HUES6 (cell line): Measurements from ENCODE around the gene GLB1L3.

Source experiments
- H3K27ac ChIP-seq: 2 replicates; pipeline ENCODE4 v1.7.0; 2013; ENCODE audit warnings: low read depth, mild to moderate bottlenecking, low read length, inconsistent platforms
- H3K27me3 ChIP-seq: 2 replicates; pipeline ENCODE4 v1.6.1; 2013; ENCODE audit warnings: low read length; ENCODE audit not compliant: control insufficient read depth, insufficient read depth
- H3K36me3 ChIP-seq: 2 replicates; pipeline ENCODE4 v1.6.1; 2013; ENCODE audit warnings: low read length; ENCODE audit not compliant: control insufficient read depth, insufficient read depth
- H3K4me1 ChIP-seq: 2 replicates; pipeline ENCODE4 v1.6.1; 2013; ENCODE audit warnings: low read length; ENCODE audit not compliant: control insufficient read depth, insufficient read depth
- H3K4me3 ChIP-seq: 2 replicates; pipeline ENCODE4 v1.5.1; 2013; ENCODE audit warnings: low read depth, low read length
- H3K9ac ChIP-seq: one replicate; pipeline ENCODE4 v1.6.1; 2013; ENCODE audit warnings: mild to moderate bottlenecking, low read length
- H3K9me3 ChIP-seq: 2 replicates; pipeline ENCODE4 v1.6.1; 2013; ENCODE audit warnings: low read depth, low read length; ENCODE audit not compliant: control insufficient read depth, insufficient read depth

The GLB1L3 gene, protein sequence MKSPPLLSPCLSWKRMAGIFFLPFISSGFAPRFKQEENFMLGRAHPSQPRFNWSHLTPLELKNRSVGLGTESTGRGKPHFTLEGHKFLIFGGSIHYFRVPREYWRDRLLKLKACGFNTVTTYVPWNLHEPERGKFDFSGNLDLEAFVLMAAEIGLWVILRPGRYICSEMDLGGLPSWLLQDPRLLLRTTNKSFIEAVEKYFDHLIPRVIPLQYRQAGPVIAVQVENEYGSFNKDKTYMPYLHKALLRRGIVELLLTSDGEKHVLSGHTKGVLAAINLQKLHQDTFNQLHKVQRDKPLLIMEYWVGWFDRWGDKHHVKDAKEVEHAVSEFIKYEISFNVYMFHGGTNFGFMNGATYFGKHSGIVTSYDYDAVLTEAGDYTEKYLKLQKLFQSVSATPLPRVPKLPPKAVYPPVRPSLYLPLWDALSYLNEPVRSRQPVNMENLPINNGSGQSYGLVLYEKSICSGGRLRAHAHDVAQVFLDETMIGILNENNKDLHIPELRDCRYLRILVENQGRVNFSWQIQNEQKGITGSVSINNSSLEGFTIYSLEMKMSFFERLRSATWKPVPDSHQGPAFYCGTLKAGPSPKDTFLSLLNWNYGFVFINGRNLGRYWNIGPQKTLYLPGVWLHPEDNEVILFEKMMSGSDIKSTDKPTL

DNA sequence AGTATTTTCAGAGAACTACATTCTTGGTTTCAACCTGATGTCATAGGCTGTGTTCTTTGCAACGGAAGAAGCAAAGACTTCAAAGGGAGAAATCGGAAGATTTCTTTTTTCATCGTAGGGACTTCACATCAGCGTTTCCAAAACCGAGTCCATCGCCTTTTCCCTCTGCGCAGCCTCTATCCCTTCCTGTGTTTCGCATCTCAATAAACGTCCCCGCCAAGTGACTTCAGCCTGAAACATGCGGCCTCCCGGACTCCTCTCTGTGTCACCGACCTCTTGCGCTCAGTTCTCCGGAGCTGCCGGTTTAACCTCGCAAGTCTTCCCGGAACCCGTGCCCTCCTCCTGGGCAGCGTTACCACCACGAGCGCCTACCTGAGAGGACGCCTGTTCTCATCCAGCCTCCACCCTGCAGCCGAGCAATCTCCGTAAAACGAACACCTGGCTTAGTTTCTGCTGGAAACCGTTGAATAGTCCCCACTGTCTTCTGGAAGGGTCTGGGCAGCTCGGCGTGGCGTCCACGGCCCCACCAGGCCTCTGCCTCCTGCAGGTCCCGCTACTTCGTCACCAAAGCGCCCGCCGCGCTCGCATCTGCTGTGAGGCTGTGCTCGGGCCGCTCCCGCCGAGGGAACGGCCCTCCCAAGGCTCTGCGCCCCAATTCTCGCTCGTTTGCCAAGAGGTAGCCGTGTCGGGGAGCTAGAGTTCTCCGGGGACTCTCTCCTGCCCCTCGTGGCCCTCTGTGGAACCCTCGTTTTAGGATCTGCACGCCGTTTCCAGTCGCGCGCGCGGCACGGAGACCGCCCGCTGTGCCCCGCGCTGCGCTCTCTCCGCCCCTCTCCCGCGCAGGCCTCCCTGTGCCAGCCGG, at the start of gene GLB1L3:
Gene GLB1L3, plus strand, starts transcription at position 846 of the 862 bp plus-strand sequence. CDS start 362 bp downstream, outside the sequence.
- peak within 1 kb of the TSS; percentile 75 for H3K9ac ChIP-seq
- peaks cover 3% of the 10 kb centered on the region; the same call in 1 of the 2 replicates for H3K9me3 ChIP-seq
- peak within 1 kb of the TSS; percentile 78 for H3K4me3 ChIP-seq
- H3K27ac ChIP-seq = peak within 1 kb of the TSS; percentile 44; the same call in 1 of the 2 replicates
- peaks cover 25% of the 10 kb centered on the region for H3K27me3 ChIP-seq
- H3K36me3 ChIP-seq = peaks cover 9% of the 10 kb centered on the region; the same call in 1 of the 2 replicates
- H3K4me1 ChIP-seq = peaks cover 42% of the 10 kb centered on the region

DNA sequence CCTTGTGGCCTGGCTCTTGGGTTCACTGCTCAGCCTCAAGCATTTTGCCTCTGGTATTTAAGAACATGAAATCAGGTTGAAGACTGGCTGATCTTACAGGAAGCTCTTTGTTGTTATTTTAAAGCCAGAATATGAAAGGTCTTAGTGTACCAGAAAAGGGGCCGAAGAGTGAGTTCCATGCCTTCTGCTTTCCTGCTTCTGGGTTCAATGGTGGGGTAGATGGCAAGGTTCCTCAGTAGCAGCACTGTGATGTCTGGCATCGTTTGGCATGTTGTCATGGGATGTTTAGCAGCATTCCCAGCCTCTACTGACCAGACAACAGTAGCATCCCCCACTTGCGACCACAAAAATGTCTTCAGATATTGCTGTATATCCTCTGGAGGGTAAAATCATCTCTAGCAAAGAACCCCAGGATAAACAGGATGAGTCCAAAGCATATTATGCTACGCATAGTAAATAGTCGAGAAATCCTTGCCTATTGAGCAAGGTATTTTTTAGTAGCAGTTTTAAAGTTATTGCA, 49.3 kb upstream of the GLB1L3 start:
- Histone ChIP-seq H3K4me3 (no peak overlapping the region), H3K9ac (no peak overlapping the region), H3K36me3 (no peaks in the 10 kb centered on the region), H3K4me1 (peaks cover 21% of the 10 kb centered on the region), H3K27me3 (peaks cover 7% of the 10 kb centered on the region; the same call in 1 of the 2 replicates), H3K9me3 (no peaks in the 10 kb centered on the region), H3K27ac (no peak overlapping the region)

DNA sequence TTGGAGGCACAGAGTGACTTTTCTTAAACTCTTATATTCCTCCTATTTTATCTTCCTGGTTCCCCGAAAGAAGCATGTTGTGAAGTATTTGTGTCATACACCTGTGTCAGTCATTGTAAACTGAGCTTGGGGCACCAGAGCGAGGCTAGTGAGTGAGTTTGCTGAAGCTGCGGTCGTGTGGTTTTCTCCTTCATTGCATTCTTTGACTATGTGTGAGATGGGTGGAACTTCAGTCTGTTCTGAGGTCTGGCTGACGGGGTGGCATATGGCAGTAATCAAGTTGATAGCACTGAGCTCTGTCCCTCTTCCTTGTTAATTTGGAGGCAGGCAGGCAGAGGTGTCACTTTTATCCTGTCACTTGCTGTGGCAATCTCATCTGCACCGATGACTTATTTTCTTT, 47.6 kb upstream of the GLB1L3 start:
- Histone ChIP-seq H3K4me3 (no peak overlapping the region), H3K4me1 (peaks cover 12% of the 10 kb centered on the region; the same call in 1 of the 2 replicates), H3K9me3 (no peaks in the 10 kb centered on the region), H3K27me3 (peaks cover 7% of the 10 kb centered on the region; the same call in 1 of the 2 replicates), H3K36me3 (no peaks in the 10 kb centered on the region), H3K9ac (no peak overlapping the region), H3K27ac (no peak overlapping the region)

DNA sequence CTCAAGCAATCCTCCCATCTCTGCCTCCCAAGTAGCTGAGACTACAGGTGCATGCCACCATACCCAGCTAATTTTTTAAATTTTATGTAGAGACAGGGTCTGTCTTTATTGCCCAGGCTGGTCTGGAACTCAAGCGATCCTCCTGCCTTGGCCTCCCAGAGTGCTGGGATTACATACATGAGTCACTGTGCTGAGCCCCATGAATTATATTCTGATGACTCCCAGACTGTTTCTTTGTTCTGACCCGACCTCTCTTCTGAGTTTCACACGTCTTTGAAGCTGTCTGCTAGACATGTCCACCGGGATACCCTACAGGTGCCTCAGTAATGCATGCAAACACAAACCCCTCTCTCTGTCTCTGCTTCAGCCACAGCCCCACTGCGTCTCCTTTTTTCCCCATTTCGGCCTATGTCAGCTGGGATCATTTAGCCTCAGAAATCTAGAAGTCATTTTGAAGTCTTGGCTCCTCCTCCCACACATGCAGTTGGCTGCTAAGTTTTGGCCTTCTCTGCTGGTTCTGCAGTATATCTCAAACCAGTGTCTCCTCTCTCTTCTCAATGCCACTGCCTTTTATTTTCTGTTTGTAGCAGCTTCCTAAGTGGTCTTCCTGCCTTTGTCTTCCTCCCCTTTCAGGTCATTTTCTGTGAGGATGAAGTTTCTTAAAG, 46.9 kb upstream of the GLB1L3 start:
- H3K9ac ChIP-seq = no peak overlapping the region
- no peak overlapping the region for H3K4me3 ChIP-seq
- peaks cover 7% of the 10 kb centered on the region; the same call in 1 of the 2 replicates for H3K27me3 ChIP-seq
- H3K4me1 ChIP-seq = peaks cover 12% of the 10 kb centered on the region; the same call in 1 of the 2 replicates
- no peaks in the 10 kb centered on the region for H3K36me3 ChIP-seq
- no peaks in the 10 kb centered on the region for H3K9me3 ChIP-seq
- no peak overlapping the region for H3K27ac ChIP-seq

DNA sequence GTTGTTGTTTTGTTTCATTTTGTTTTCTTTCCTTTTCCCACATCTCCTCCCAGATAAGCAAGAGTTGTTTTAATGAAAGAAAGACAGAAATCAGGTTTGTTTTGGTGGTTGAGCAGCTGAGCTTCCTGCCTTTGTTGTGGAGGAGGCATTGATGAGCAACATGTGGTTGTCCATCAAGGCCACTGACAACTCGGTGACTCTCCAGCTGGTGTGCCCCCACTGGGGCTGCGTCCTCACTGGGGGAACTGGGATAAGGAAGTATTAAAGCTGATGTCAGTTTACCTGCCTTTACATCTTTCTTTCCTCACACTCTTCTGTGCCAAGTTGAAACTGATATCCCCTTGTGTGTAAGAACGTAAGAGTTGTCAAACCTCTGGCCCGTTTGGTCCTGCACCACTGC, 45.8 kb upstream of the GLB1L3 start:
- peaks cover 12% of the 10 kb centered on the region; the same call in 1 of the 2 replicates for H3K4me1 ChIP-seq
- no peaks in the 10 kb centered on the region for H3K9me3 ChIP-seq
- no peak overlapping the region for H3K4me3 ChIP-seq

DNA sequence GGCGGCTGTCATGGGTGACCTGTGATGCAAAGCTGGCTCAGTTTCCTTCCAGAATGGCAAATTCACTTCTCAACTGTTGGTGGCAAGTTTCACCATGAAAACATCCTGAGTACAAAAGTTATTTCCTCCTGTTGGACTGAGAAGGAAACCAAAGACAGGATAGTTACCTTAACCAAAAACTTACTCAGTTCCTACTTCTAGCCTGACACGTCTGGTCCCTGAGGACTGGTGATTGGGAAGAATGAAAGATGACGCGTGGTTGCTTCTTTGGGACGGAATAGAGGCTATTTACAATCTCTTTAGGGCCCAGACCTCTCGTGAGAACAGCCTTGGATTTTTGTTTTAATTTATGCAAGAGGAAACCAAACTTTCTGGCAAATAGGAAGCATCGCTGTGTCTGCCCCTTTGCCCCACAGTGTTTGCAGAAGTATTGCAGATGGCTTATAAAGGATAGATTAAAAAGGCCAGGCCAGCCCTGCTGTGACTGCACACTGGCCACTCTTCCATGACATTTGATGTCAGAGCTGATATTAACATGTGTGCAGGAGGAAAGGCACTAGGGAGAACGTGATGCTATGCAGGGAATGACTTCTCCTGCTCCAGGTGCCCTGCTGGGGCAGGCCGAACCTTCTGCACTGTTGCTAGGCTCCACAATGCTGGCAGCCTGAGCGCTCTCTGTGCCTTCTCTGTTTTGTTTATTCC, 44.1 kb upstream of the GLB1L3 start:
- H3K9ac ChIP-seq = no peak overlapping the region
- H3K27ac ChIP-seq = no peak overlapping the region
- no peaks in the 10 kb centered on the region for H3K27me3 ChIP-seq
- H3K4me1 ChIP-seq = no peaks in the 10 kb centered on the region
- H3K4me3 ChIP-seq = no peak overlapping the region
- no peaks in the 10 kb centered on the region for H3K9me3 ChIP-seq
- H3K36me3 ChIP-seq = no peaks in the 10 kb centered on the region

More for the DNA sequence above, 45.8 kb upstream of the GLB1L3 start:
- Histone ChIP-seq H3K27ac (no peak overlapping the region), H3K9ac (no peak overlapping the region), H3K36me3 (no peaks in the 10 kb centered on the region), H3K27me3 (peaks cover 7% of the 10 kb centered on the region; the same call in 1 of the 2 replicates)

DNA sequence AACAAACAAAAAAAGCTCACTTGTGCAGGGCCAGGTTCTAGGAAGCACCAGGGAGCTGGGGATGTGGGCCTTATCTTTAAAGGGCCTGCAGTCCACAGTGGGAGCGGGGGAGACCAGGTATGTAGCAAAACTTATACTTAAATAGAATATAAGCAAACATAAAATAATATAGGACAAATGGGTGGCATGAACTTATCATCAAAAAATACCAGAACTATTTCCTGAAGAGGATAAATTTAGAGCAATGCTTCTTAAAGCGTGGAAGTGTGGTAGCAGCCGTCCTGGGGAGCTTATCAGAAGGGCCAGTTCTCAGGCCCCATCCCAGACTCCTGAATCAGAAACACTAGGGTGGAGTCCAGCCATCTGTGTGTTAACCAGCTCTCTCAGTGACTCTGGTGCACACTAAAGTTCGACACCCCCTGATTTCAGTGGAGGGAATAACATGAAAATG, 42.4 kb upstream of the GLB1L3 start:
- H3K9ac ChIP-seq = no peak overlapping the region
- no peaks in the 10 kb centered on the region for H3K4me1 ChIP-seq
- no peaks in the 10 kb centered on the region for H3K36me3 ChIP-seq
- H3K4me3 ChIP-seq = no peak overlapping the region
- no peaks in the 10 kb centered on the region for H3K27me3 ChIP-seq
- H3K27ac ChIP-seq = no peak overlapping the region
- H3K9me3 ChIP-seq = no peaks in the 10 kb centered on the region

DNA sequence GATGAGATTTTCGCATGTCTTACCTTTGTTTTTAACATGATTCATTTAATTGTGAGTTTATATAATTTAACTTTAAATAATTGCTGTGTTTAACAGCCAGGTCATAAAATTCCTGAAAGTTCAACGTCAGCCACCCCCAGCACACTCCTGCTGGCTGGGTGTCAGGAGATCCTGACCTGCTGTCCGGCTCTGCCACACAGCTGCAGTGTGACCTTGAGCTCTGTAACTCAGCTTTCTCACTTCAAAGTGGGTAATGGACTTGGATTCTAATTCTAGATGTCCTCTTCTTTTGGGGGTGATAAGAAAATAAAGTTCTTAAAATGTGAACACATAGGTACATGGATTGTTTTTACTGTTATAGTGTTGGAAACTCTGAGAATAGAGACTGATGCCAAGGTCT, 40.8 kb upstream of the GLB1L3 start:
- H3K9me3 ChIP-seq = no peaks in the 10 kb centered on the region
- peaks cover 6% of the 10 kb centered on the region; the same call in 1 of the 2 replicates for H3K36me3 ChIP-seq
- H3K4me3 ChIP-seq = no peak overlapping the region
- H3K27ac ChIP-seq = no peak overlapping the region
- no peaks in the 10 kb centered on the region for H3K27me3 ChIP-seq
- no peaks in the 10 kb centered on the region for H3K4me1 ChIP-seq
- H3K9ac ChIP-seq = no peak overlapping the region

DNA sequence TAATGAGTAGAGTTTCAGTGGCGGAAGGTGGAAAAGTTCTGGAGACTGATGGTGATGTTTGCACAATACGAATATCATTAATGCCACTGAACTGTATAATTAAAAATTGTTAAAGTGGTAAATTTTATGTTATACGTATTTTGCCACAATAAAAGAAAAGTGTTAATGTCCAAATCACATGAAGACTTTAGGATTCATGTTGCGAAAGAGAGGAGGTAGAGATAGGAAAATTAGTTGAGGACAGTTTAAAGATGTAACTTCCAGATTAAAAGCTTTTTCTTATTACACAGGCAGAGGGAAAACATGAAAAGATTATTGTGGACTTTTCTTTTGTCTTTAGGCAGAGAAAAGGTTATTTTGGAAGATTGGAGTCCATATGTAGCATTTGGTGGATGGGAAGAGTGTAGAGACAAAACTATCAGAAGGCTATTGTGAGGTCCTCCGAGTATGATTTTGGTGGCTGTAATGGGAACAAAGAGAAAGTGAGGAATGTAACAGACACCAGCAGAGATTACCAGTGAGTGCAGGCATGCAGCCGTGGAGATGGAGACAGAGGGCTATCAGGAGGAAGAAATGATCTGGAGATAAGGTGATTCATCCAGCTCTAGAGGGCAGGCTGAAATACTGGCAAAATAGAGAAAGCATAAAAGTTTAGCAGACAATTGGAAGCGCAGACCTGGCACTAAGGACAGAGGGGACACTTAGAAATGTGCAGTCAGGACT, 39.2 kb upstream of the GLB1L3 start:
- Histone ChIP-seq H3K27me3 (no peaks in the 10 kb centered on the region), H3K4me3 (no peak overlapping the region), H3K4me1 (no peaks in the 10 kb centered on the region), H3K9me3 (no peaks in the 10 kb centered on the region), H3K27ac (no peak overlapping the region), H3K9ac (no peak overlapping the region), H3K36me3 (peaks cover 16% of the 10 kb centered on the region)
